Measurements from ENCODE around the gene COL20A1.

DNA sequence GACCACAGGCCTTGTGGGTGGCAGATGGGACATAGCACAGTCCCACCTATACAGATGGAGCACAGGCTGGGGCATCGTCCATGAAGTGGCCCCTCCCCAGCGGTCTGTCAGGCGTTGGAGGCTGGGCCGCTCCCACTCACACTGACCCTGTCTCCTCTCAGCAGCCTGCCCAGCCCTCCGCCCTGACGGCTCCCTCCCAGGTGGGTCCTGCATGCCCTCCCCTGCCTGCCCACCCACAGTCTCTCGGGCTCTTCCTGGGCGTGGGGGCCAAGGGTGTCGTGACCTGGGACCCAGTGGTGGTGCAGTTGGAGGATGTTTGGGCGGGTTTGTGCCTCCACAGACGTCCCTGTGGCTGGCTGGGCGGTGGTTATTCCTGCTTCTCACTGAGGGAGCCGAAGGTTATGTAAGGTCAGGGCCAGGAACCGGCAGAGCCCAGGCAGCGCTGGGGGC, 22.3 kb downstream of the COL20A1 start:
- TF ChIP-seq POLR2A (IDR thresholded peaks at IDR 0.05; ENCODE audit: low read length) (no peak), GATA1 (IDR thresholded peaks at IDR 0.05; ENCODE audit: low read depth, low read length) (no peak)
